Neural cell (in vitro differentiated cells): ENCODE results near the gene PCDH9. TPM values are rescaled to one million over a fixed set of nuclear protein-coding genes. Genes with fewer than 3 reads are reported as not detected.

ENCODE experiments used
- H2AFZ ChIP-seq: fragments of 200-600, 300-800 bp; sonication (generic), shearing (Covaris generic); 2 replicates; pipeline ENCODE4 v1.6.0; 2014; ENCODE audit warnings: low read depth, mild to moderate bottlenecking, antibody characterized with exemption, low read length, moderate library complexity
- H3F3A ChIP-seq: fragments of 200-600 bp; shearing (Covaris generic); 2 replicates; pipeline ENCODE4 v1.6.1; 2016; ENCODE audit warnings: mild to moderate bottlenecking, moderate library complexity, mixed read lengths, antibody characterized with exemption, low read length; ENCODE audit not compliant: insufficient read depth, poor library complexity, severe bottlenecking
- H3K27ac ChIP-seq: fragments of 200-600, 300-800 bp; sonication (generic), shearing (Covaris generic); 2 replicates; pipeline ENCODE4 v1.5.1; 2014; ENCODE audit warnings: mild to moderate bottlenecking, low read length, moderate library complexity
- H3K27me3 ChIP-seq: fragments of 300-800, 200-600 bp; sonication (generic), shearing (Covaris generic); 2 replicates; pipeline ENCODE4 v1.6.0; 2014; ENCODE audit warnings: mild to moderate bottlenecking, low read depth, low read length, moderate library complexity; ENCODE audit not compliant: insufficient read depth
- H3K36me3 ChIP-seq: fragments of 300-800, 200-600 bp; sonication (generic), shearing (Covaris generic); 2 replicates; pipeline ENCODE4 v1.5.1; 2014; ENCODE audit warnings: mild to moderate bottlenecking, antibody characterized with exemption, low read length, moderate library complexity; ENCODE audit not compliant: insufficient read depth
- H3K4me2 ChIP-seq: fragments of 300-800, 200-600 bp; sonication (generic), shearing (Covaris generic); 2 replicates; pipeline ENCODE4 v1.6.0; 2014; ENCODE audit warnings: mild to moderate bottlenecking, low read length
- H3K4me3 ChIP-seq: fragments of 300-800, 200-600 bp; sonication (generic), shearing (Covaris generic); 2 replicates; pipeline ENCODE4 v1.5.1; 2014; ENCODE audit warnings: mild to moderate bottlenecking, low read length, moderate library complexity
- H3K79me2 ChIP-seq: fragments of 200-600 bp; shearing (Covaris generic); replicated peaks from 2 replicates; pipeline ENCODE4 v1.6.0; 2014; ENCODE audit warnings: mild to moderate bottlenecking, low read length, moderate library complexity; ENCODE audit not compliant: insufficient read depth
- H3K9ac ChIP-seq: fragments of 300-800, 200-600 bp; sonication (generic), shearing (Covaris generic); 2 replicates; pipeline ENCODE4 v1.6.1; 2016; ENCODE audit warnings: mild to moderate bottlenecking, low read length, mixed read lengths
- H3K9me2 ChIP-seq: fragments of 200-600 bp; shearing (Covaris generic); 2 replicates; pipeline ENCODE4 v1.6.1; 2016; ENCODE audit warnings: mild to moderate bottlenecking, low read length, mixed read lengths; ENCODE audit not compliant: insufficient read depth
- H3K9me3 ChIP-seq: fragments of 200-600, 300-800 bp; sonication (generic), shearing (Covaris generic); 2 replicates; pipeline ENCODE4 v1.6.1; 2016; ENCODE audit warnings: mild to moderate bottlenecking, mixed run types, low read length, moderate library complexity, mixed read lengths
- H4K20me1 ChIP-seq: fragments of 200-600 bp; shearing (Covaris generic); 2 replicates; pipeline ENCODE4 v1.6.1; 2016; ENCODE audit warnings: mild to moderate bottlenecking, mixed run types; ENCODE audit not compliant: insufficient read depth
- EP300 ChIP-seq: fragments of 450-650 bp; conservative IDR thresholded peaks from 2 replicates; pipeline ENCODE4 v1.6.1; 2014; ENCODE audit warnings: antibody characterized with exemption, mild to moderate bottlenecking, moderate library complexity; ENCODE audit not compliant: poor library complexity, severe bottlenecking
- EZH2 ChIP-seq: fragments of 200-600, 300-800 bp; shearing (Covaris generic), sonication (generic); IDR thresholded peaks from 2 replicates; pipeline ENCODE4 v1.6.1; 2014; ENCODE audit warnings: antibody characterized with exemption, low read length, borderline replicate concordance, mild to moderate bottlenecking; ENCODE audit not compliant: insufficient read depth, poor library complexity, severe bottlenecking
- MXI1 ChIP-seq: fragments of 450-650 bp; conservative IDR thresholded peaks from 2 replicates; pipeline ENCODE4 v1.6.1; 2014; ENCODE audit warnings: antibody characterized with exemption, mild to moderate bottlenecking; ENCODE audit not compliant: poor library complexity, severe bottlenecking
- POLR2AphosphoS5 ChIP-seq: IDR thresholded peaks from 2 replicates; pipeline ENCODE4 v1.6.1; 2012
- RAD21 ChIP-seq: fragments of 450-650 bp; conservative IDR thresholded peaks from 2 replicates; pipeline ENCODE4 v1.6.1; 2014; ENCODE audit warnings: antibody characterized with exemption, mild to moderate bottlenecking, moderate library complexity
- REST ChIP-seq: IDR thresholded peaks from 2 replicates; pipeline ENCODE4 v1.6.1; 2012; ENCODE audit warnings: borderline replicate concordance
- SMC3 ChIP-seq: fragments of 450-650 bp; conservative IDR thresholded peaks from 2 replicates; pipeline ENCODE4 v1.6.1; 2014; ENCODE audit warnings: antibody characterized with exemption, mild to moderate bottlenecking, moderate library complexity; ENCODE audit not compliant: poor library complexity
- TAF1 ChIP-seq: IDR thresholded peaks from 2 replicates; pipeline ENCODE4 v1.6.1; 2012; ENCODE audit warnings: low read depth
- polyA plus RNA-seq: library from polyadenylated mRNA; depleted of rRNA; stranded (reverse); fragments of >200 nt; gene quantifications from 2 replicates; pipeline ENCODE4 v1.2.3, GENCODE V29; 2014
- TF ChIP-seq, protein P1 (sequence below): fragments of 450-650 bp; IDR thresholded peaks from 2 replicates; pipeline ENCODE4 v1.5.1; 2014; ENCODE audit warnings: antibody characterized with exemption, mild to moderate bottlenecking, moderate library complexity; ENCODE audit not compliant: poor library complexity, severe bottlenecking

Gene PCDH9
- polyA plus RNA-seq, 1 donor from 2014 or later, result 4.6 TPM

GRCh38 chr13:66503890-66504289 lies 726.2 kb downstream of the PCDH9 start:
- no peak overlapping the region for H3K27ac ChIP-seq
- no peaks in the 10 kb centered on the region for H3F3A ChIP-seq
- H3K9ac ChIP-seq, result no peak overlapping the region
- no peaks in the 10 kb centered on the region for H3K9me2 ChIP-seq
- H3K4me3 ChIP-seq, result no peak overlapping the region
- no peaks in the 10 kb centered on the region for H3K9me3 ChIP-seq
- H3K79me2 ChIP-seq, result no peaks in the 10 kb centered on the region
- H4K20me1 ChIP-seq, result no peaks in the 10 kb centered on the region
- no peaks in the 10 kb centered on the region for H3K36me3 ChIP-seq
- no peak overlapping the region for H3K4me2 ChIP-seq
- H2AFZ ChIP-seq, result no peak overlapping the region
- no peaks in the 10 kb centered on the region for H3K27me3 ChIP-seq
- no peak for TF ChIP-seq SMC3
- no peak for TF ChIP-seq REST
- TF ChIP-seq MXI1, result no peak
- TF ChIP-seq, protein P1, sequence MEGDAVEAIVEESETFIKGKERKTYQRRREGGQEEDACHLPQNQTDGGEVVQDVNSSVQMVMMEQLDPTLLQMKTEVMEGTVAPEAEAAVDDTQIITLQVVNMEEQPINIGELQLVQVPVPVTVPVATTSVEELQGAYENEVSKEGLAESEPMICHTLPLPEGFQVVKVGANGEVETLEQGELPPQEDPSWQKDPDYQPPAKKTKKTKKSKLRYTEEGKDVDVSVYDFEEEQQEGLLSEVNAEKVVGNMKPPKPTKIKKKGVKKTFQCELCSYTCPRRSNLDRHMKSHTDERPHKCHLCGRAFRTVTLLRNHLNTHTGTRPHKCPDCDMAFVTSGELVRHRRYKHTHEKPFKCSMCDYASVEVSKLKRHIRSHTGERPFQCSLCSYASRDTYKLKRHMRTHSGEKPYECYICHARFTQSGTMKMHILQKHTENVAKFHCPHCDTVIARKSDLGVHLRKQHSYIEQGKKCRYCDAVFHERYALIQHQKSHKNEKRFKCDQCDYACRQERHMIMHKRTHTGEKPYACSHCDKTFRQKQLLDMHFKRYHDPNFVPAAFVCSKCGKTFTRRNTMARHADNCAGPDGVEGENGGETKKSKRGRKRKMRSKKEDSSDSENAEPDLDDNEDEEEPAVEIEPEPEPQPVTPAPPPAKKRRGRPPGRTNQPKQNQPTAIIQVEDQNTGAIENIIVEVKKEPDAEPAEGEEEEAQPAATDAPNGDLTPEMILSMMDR, result no peak
- no peak for TF ChIP-seq RAD21
- TF ChIP-seq POLR2AphosphoS5, result no peak
- TF ChIP-seq EZH2, result no peak
- no peak for TF ChIP-seq TAF1
- TF ChIP-seq EP300, result no peak

DNA sequence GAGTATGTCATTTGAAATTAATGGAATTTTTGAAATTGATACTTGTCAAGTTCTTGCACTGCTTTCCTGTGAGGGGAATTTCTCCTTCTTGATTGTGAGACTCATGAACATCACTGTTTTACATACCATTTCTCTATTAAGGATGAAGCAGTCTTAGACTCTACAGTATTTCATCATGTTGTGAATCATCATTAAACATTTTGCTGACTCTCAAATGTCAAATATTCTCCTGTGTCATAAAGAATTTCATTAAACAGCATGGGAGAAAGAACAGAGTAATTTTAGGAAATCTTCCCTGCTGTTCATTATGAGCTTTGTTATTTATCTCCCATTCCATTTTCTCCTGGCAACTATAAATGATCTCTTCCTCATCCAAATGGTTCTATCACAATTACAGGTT lies 729.0 kb downstream of the PCDH9 start:
- Histone ChIP-seq H3K27ac (no peak overlapping the region), H4K20me1 (no peaks in the 10 kb centered on the region), H3K36me3 (no peaks in the 10 kb centered on the region), H3K4me2 (no peak overlapping the region), H3K9me3 (no peaks in the 10 kb centered on the region), H3K9me2 (no peaks in the 10 kb centered on the region), H3F3A (no peaks in the 10 kb centered on the region), H3K79me2 (no peaks in the 10 kb centered on the region), H2AFZ (no peak overlapping the region), H3K27me3 (no peaks in the 10 kb centered on the region), H3K4me3 (no peak overlapping the region), H3K9ac (no peak overlapping the region)
- TF ChIP-seq SMC3 (no peak), RAD21 (no peak), EP300 (no peak), REST (no peak), TAF1 (no peak), MXI1 (no peak), POLR2AphosphoS5 (no peak), EZH2 (no peak)
- TF ChIP-seq, protein P1, result no peak
